GM19351 (cell line): ENCODE measurements around the gene ADAM30.
"Not testable (repeated sequence)": the region's sequence is repeated elsewhere in the genome, so short reads cannot be mapped to it uniquely, and the experiment has no call there.

ENCODE experiments used
- ATAC-seq: cut with Tn5 transposase; IDR thresholded peaks from one replicate; pipeline ENCODE4 v1.9.1; 2021; ENCODE audit warnings: mild to moderate bottlenecking, moderate library complexity; ENCODE audit not compliant: unreplicated experiment

The ADAM30 gene

GRCh38 chr1:119879510-119880434, 16.5 kb downstream of the ADAM30 start:
- ATAC-seq: no peak

DNA sequence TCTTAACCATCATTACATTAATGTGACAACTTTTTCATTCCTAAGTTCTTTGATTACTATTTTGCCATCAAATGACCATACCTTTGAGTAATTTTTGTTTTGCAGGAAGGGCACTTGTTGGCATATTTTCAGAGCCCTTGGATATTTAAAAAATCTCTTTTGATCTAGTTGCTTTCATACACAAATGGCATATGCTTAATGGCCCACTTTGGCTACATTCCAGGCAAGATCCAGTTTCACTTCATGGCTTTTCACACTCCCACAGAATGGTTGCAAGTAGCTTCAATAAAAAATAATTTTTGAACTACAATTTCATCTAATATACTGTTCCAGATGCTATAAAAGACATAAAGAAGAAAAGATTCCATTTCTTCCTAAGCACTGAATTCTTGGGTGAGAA, 18.1 kb downstream of the ADAM30 start:
- no peak for ATAC-seq

- no peak for ATAC-seq
Measured at GRCh38 chr1:119874186-119874585, 22.1 kb downstream of the ADAM30 start.

- ATAC-seq: no peak
Measured at GRCh38 chr1:119873135-119874015, 22.9 kb downstream of the ADAM30 start.

- no peak for ATAC-seq
Measured at GRCh38 chr1:119871881-119872280, 24.4 kb downstream of the ADAM30 start.

DNA sequence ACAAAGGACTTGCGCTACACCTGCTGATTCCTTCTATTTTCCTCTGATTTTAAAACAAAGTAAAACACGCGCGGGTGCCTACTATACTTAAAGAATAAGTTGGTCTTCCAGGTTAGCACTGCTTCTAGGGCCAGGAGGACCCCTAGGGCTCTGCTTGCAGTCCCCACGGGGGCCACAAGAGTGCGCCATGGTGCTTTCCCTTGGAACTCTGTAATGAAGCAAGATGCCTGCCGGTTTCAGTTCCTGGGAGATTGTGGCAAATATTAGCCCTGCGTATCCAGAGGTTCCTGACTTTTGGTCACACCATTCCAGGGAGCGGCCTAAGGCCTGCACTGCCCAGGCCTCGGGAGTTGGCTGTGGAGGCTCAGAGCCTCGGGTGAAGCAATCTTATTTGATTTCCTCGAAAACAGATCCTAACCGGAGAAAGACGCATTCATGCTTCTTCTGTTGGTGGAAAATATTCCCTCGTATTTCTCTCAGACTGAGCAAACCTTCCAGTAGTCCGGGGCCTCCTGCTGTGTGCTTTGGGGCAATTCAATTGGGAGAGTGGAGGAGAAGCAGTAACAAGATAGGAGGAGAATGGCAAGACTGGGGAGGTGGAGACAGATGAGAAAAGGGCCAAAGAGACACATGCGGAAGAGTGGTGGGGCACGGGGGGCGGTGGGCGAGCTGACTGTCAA, 25.3 kb downstream of the ADAM30 start:
- ATAC-seq: no peak

DNA sequence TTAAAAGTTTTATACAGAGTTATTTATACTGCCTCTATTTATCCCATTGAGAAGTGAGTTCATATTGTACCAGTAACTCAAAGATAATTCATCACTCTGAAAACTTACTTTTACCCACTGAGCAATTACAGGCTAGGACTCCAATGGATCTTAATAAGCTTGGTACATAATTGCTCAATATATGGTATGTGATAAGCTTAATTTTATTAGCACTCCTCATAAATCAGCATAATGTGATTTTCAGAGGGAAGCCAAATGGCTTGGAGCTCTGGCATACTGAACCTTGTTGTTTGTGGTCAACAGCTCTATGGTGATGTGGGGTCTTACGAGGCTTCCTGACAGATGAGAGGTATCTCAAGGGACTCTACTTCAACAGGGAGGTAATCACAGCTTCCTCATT, 26.3 kb downstream of the ADAM30 start:
- ATAC-seq: no peak

GRCh38 chr1:119868176-119868575, 28.1 kb downstream of the ADAM30 start:
- ATAC-seq: no peak

GRCh38 chr1:119866451-119866850, 29.9 kb downstream of the ADAM30 start:
- no peak for ATAC-seq

- ATAC-seq: no peak
Measured at GRCh38 chr1:119865627-119866026, 30.7 kb downstream of the ADAM30 start.

GRCh38 chr1:119862276-119862675, 34.0 kb downstream of the ADAM30 start:
- ATAC-seq: no peak

- ATAC-seq: no peak
Measured at GRCh38 chr1:119861547-119861946, 34.8 kb downstream of the ADAM30 start.

- ATAC-seq: no peak
Measured at GRCh38 chr1:119859647-119860046, 36.7 kb downstream of the ADAM30 start.

DNA sequence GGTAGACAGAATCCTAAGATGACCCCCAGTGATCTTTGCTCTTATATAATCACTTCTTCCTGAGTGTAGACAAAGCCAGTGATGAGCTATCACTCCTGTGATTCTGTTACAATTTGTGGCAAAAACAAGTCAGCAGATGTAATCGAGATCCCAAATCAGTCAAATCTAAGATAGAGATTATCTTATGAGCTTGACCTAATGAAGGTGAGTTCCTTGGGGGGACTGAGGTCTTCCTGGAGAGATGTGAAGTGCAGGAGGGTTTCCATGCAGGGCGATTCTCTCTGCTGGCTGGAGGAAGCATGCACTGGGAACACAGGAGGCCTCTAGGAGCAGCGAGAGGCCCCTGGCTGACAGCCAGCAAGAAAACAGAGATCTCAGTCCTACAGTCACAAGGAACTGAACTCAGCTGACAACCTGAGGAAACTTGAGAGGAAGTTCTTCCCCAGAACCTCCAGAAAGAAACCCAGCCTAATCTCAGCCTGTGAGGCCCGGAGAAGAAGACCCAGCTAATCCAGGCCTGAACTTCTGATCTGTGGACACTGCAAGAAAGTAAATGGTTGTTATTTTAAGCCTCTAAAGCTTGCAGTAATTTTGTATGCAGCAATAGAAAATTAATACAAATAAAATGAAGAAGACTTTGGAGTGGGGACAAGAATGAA, 37.6 kb downstream of the ADAM30 start:
- ATAC-seq: not testable (repeated sequence)

GRCh38 chr1:119858126-119858525, 38.2 kb downstream of the ADAM30 start:
- no peak for ATAC-seq

DNA sequence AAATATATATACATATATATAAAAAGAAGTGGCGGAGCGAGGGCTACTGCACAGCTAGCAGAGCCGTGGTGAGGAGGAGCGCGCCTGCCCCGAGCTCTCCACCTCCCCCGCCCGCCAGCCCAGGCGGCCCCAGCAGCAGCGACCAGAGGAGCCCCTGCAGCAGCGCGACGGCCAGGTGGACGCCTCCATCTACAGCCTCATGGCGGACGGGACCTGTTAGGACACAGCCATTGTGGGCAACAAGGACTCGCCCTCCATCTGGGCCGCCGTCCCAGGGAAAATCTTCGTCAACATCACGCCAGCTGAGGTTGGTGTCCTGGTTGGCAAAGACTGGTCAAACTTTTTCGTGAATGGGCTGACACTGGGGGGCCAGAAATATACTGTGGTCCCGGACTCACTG, 43.2 kb downstream of the ADAM30 start:
- ATAC-seq: no peak

DNA sequence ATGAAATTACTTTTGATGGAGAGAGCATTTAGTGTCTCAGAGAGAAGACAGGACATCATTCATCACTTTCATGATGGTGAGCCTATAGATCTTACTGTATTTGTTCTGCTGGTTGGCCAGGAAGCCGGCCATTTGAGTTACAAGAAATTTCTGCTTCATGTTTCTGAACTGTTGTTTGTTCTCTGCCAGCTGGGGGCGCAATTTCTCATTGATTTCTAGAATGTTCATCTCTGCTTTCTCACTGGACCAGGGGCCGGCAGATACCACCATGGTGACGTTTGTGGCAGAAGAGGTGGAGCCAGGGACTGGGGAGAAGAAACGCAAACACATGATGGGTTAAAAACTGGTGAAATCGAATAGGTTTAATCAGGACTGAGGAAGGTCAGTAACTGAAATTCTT, 52.1 kb downstream of the ADAM30 start:
- not testable (repeated sequence) for ATAC-seq
